GM21381 (cell line): ENCODE measurements around the gene STRAP.
A peak's percentile ranks its signal among the peaks of the same experiment; 100 is the strongest.
"Not testable (repeated sequence)": the region's sequence is repeated elsewhere in the genome, so short reads cannot be mapped to it uniquely, and the experiment has no call there.

Experiments used
- ATAC-seq: cut with Tn5 transposase; IDR thresholded peaks from one replicate; pipeline ENCODE4 v1.9.1; 2021; ENCODE audit warnings: mild to moderate bottlenecking, moderate library complexity; ENCODE audit not compliant: unreplicated experiment

Gene STRAP

GRCh38 chr12:15919418-15919817 is 37.2 kb downstream of the STRAP start:
- no peak for ATAC-seq

DNA sequence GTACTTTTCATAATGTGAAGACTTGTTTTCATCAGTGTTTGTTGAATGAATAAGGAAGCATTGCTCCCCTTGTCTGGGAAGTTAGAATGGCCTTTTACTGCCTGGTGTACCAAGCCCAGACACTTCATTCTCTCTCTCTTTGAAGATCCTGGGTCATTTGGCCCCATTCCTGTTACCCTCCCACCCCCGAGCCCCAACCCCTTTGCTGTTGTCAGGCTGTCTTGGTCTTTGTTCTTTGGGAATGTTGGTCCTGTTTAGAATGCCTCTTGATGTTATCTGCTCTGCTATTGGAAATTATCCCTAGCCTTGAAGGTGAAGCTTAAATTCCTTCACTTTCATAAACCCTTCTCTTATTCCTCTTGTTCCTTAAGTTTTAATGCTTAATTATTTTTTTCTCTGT is 42.8 kb downstream of the STRAP start:
- ATAC-seq = no peak

DNA sequence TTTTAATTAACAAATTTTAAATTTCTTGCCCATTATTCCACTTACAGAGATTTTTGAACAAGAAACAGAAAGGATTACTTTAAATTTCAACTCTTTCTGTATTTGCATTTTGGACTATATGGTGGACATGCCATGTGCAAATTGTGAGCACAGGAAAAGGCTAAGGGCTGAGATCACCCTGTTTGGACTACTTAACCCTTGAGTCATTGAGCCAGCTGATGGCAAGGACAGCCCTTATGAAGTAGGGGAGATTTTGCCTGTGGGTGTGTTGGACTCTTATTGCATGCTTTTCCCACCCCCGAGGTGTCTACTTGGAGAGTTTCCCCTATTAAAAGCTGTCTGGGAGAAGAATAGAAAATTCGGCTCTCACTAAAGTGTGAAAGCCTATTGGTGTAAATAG is 46.2 kb downstream of the STRAP start:
- no peak for ATAC-seq

DNA sequence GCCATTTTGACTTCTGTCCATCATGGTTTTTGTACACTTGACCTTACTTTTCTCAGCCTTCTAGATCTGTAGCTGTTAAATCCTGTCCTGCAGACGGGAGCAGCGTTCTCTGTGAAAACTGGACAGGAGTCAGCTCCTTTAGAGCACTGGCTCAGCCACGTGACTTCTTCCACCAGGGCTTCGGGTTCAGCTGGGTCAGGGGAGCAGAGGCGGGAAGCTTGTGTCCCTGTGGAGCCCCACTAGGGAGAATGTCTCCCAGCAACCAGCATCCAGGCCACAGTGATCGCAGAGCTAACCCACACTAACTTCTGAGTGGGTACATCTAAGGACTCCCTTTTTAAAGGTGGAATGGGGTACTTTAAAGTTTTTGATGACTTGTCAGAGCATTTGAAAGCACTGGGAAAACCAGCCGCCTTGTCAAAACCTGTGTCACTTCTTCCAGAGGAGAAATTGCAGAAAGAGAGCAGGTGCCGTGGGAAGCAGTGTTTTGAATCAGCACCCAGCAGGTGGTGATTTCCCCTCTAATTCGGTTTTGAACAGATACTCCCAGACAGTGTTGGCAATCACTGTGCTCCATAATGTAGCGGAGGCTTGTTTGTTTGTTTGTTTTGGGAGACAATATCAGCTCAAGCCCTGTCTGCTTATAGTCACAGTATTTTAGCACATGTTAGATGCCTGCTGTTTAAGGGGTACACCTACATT is 46.8 kb downstream of the STRAP start:
- ATAC-seq = no peak

- peak; percentile 53 for ATAC-seq
These were observed 49.4 kb downstream of the STRAP start for GRCh38 chr12:15931590-15932053.

DNA sequence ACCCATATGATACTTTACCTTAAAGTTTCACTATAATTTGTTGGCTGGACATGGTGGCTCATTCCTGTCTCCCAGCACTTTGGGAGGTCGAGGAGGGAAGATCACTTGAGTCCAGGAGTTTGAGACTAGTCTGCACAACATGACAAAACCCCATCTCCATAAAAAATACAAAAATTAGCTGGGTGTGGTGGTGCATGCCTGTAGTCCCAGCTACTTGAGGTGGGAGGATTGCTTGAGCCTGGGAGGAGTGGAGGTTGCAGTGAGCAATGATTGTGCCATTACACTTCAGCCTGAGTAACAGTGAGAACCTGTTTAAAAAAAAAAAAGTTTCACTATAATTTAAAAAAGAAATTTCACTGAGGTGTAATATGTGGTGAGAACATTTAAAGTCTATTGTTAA is 50.1 kb downstream of the STRAP start:
- ATAC-seq = no peak

- no peak for ATAC-seq
These were observed 50.8 kb downstream of the STRAP start for GRCh38 chr12:15932971-15933370.

DNA sequence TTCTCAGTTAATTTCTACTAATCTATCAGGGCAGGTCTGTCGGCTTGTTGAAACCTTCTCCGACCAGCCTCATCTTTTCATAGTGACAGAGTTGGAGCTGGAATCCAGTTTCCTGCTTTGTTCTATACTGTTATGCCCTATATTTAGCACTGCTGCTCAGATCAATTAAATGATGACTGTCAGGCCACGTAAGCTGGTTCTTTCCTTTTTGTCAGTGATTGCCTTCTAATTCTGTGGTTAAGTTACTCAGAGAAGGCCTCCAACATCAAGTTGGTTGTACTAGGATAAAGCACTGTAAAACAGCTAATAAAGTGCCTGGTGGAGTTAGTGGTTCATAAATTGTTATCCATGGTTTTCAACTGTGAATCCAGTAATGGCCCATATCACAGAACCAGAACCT is 51.6 kb downstream of the STRAP start:
- no peak for ATAC-seq

DNA sequence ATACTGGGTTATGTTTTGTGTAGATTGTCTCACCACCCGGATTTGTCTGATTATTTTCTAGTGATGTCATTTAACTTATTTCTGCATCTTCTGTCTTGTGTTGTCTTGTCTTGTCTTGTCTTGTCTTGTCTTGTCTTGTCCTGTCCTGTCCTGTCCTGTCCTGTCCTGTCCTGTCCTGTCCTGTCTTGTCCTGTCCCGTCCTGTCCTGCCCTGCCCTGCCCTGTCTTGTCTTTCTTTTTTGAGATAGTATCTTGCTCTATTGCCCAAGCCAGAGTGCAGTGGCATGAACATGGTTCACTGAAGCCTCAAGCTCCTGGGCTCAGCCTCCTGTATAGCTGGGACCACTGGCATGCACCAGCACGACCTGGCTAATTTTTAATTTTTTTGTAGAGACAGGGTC is 54.6 kb downstream of the STRAP start:
- ATAC-seq = no peak

DNA sequence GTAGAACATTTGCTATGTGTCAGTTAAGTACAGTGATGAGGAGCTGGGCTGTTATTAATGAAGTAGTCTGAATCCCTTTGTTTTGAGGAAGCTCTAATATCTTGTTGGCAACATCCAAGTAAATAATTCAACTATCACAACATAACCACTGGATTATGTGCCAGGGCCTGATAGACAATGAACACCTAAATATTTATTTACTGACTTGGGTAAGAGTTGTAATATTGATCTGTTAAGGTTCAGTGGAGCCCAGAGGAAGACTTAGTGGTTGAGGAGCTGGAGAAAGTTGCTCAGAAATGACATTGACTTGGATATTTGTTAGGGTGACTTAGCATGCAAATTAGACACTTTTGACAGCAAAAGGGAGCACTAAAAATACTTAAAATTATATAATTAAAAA is 55.7 kb downstream of the STRAP start:
- no peak for ATAC-seq

GRCh38 chr12:15939111-15939510 is 56.9 kb downstream of the STRAP start:
- no peak for ATAC-seq

- ATAC-seq = no peak
These were observed 60.3 kb downstream of the STRAP start for GRCh38 chr12:15942475-15942874.

GRCh38 chr12:15943519-15943918 is 61.3 kb downstream of the STRAP start:
- not testable (repeated sequence) for ATAC-seq

DNA sequence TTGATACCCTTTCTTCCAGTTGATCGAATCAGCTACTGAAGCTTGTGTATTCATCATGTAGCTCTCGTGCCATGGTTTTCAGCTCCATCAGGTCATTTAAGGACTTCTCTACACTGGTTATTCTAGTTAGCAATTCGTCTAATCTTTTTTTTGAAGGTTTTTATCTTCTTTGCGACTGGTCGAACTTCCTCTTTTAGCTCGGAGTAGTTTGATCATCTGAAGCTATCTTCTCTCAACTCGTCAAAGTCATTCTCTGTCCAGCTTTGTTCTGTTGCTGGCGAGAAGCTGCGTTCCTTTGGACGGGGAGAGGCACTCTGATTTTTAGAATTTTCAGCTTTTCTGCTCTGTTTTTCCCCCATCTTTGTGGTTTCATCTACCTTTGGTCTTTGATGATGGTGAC is 66.3 kb downstream of the STRAP start:
- ATAC-seq = not testable (repeated sequence)
